Natural killer cell (primary cell): ENCODE data around the gene NMT2. TPM values are rescaled to one million over a fixed set of nuclear protein-coding genes. Genes with fewer than 3 reads are reported as not detected.

Experiments used
- ATAC-seq, 3 donors: fragments of 150-1000 bp in 2 of 3; fragments of 200-7000 bp in 1 of 3; cut with Tn5 transposase; 1 replicate in 1 of 3; 2 replicates in 2 of 3; pipeline ENCODE4 v1.10.0; 2021; ENCODE audit warnings: mild to moderate bottlenecking in 2 of 3, moderate library complexity in 2 of 3
- DNase-seq, 2 donors: peaks; one replicate each; pipeline versions ENCODE4 v3.0.0 to v3.0.0-alpha.2; 2013 to 2021; ENCODE audit warnings: mixed read lengths in 1 of 2
- H3K27ac ChIP-seq: one replicate; pipeline ENCODE4 v1.5.1; 2013; ENCODE audit warnings: mild to moderate bottlenecking, low read length
- H3K27me3 ChIP-seq: one replicate; pipeline ENCODE4 v1.6.1; 2013; ENCODE audit warnings: low read length; ENCODE audit not compliant: control insufficient read depth, insufficient read depth
- H3K36me3 ChIP-seq: one replicate; pipeline ENCODE4 v1.6.1; 2013; ENCODE audit warnings: low read length; ENCODE audit not compliant: control insufficient read depth, insufficient read depth
- H3K4me1 ChIP-seq: one replicate; pipeline ENCODE4 v1.6.1; 2013; ENCODE audit warnings: low read length; ENCODE audit not compliant: control insufficient read depth, insufficient read depth
- H3K4me3 ChIP-seq: one replicate; pipeline ENCODE4 v1.5.1; 2013; ENCODE audit warnings: low read length
- H3K9me3 ChIP-seq: one replicate; pipeline ENCODE4 v1.6.1; 2013; ENCODE audit warnings: low read length; ENCODE audit not compliant: control insufficient read depth, insufficient read depth
- H3K27ac Mint-ChIP-seq, 2 donors: one replicate each; pipeline ENCODE4 v1.8.0; 2022; ENCODE audit warnings: mild to moderate bottlenecking in 2 of 2, mixed read lengths in 2 of 2, moderate library complexity in 1 of 2
- H3K27me3 Mint-ChIP-seq, 2 donors: one replicate each; pipeline ENCODE4 v1.8.0; 2022; ENCODE audit warnings: low read depth in 2 of 2, mixed read lengths in 2 of 2
- H3K36me3 Mint-ChIP-seq: one replicate; pipeline ENCODE4 v1.8.0; 2022; ENCODE audit warnings: mixed read lengths
- H3K4me1 Mint-ChIP-seq, 2 donors: one replicate each; pipeline ENCODE4 v1.8.0; 2022; ENCODE audit warnings: mixed read lengths in 2 of 2
- H3K4me3 Mint-ChIP-seq: one replicate; pipeline ENCODE4 v1.8.0; 2022; ENCODE audit warnings: mild to moderate bottlenecking, moderate library complexity, mixed read lengths
- H3K9me3 Mint-ChIP-seq, 2 donors: one replicate each; pipeline ENCODE4 v1.8.0; 2022; ENCODE audit warnings: mixed read lengths in 2 of 2
- CTCF ChIP-seq: fragments of 200-600 bp; IDR thresholded peaks from one replicate; pipeline ENCODE4 v1.8.0; 2022; ENCODE audit warnings: antibody characterized with exemption
- WGBS: methylation state at CpG from one replicate; pipeline ENCODE4 v1.1.7; 2013; ENCODE audit warnings: missing lambda C conversion rate; ENCODE audit not compliant: insufficient coverage; 5-methylcytosine and 5-hydroxymethylcytosine counted together
- intact Hi-C: fragments of 100-400 bp; cut with micrococcal nuclease; formaldehyde crosslinking; loops from one replicate; pipeline ENCODE4 v1.14.2; 2022
- total RNA-seq, 4 donors: library from RNA; stranded (reverse); fragments of 120-200 nt in 1 of 4; gene quantifications; one replicate each; pipeline versions ENCODE4 v1.2.3 to v1.2.4, GENCODE V29; 2013 to 2022

Gene NMT2
- total RNA-seq, 3 donors from 2014 or later (not counting 1 experiment from before 2014, with no cell fraction given), result 18.9 to 34.9 (median 28.8) TPM

- 59% methylated on average over 8 of the region's 8 CpGs for WGBS
- Mint-ChIP-seq H3K9me3 (no peaks in the 10 kb centered on the region), H3K27me3 (no peaks in the 10 kb centered on the region), H3K27ac (peak overlapping the region; percentile 18 to 27), H3K36me3 (peaks cover 16% of the 10 kb centered on the region), H3K4me1 (peaks cover 6 to 14% of the 10 kb centered on the region in 2 donors), H3K4me3 (no peak overlapping the region)
- peaks cover 4% of the 10 kb centered on the region for H3K4me1 ChIP-seq
- H3K36me3 ChIP-seq, result peaks cover 56% of the 10 kb centered on the region
- H3K4me3 ChIP-seq, result no peak overlapping the region
- ATAC-seq (peak; percentile 91 to 99 (median 98)), DNase-seq (peak; percentile 61 to 84)
- no peak overlapping the region for H3K27ac ChIP-seq
- intact Hi-C loops, result loop anchor here (2.0 to 5.0 kb wide), 2 partner anchors 116 to 609 kb away; no protein-coding TSS in a partner anchor
- H3K27me3 ChIP-seq, result no peaks in the 10 kb centered on the region
- TF ChIP-seq CTCF, result peak; percentile 91
- no peaks in the 10 kb centered on the region for H3K9me3 ChIP-seq
Observed at GRCh38 chr10:15106352-15107013, 62.0 kb downstream of the NMT2 start.

- Mint-ChIP-seq H3K36me3 (peaks cover 9% of the 10 kb centered on the region), H3K27me3 (no peaks in the 10 kb centered on the region), H3K4me1 (peaks cover 17 to 31% of the 10 kb centered on the region in 2 donors), H3K9me3 (no peaks in the 10 kb centered on the region), H3K4me3 (no peak overlapping the region), H3K27ac (peak overlapping the region in 1 of 2 donors; percentile 72)
- intact Hi-C loops, result no loop called here
- Histone ChIP-seq H3K4me3 (no peak overlapping the region), H3K27ac (no peak overlapping the region), H3K27me3 (no peaks in the 10 kb centered on the region), H3K36me3 (peaks cover 42% of the 10 kb centered on the region), H3K4me1 (peaks cover 14% of the 10 kb centered on the region), H3K9me3 (no peaks in the 10 kb centered on the region)
- WGBS, result 94% methylated on average over 9 of the region's 9 CpGs
- no peak for DNase-seq
- TF ChIP-seq CTCF, result no peak
- ATAC-seq, result no peak
Observed at GRCh38 chr10:15103513-15103912, 65.0 kb downstream of the NMT2 start.

- H3K36me3 ChIP-seq, result peaks cover 25% of the 10 kb centered on the region
- H3K27me3 ChIP-seq, result no peaks in the 10 kb centered on the region
- ATAC-seq (no peak), DNase-seq (no peak)
- TF ChIP-seq CTCF, result no peak
- H3K4me1 ChIP-seq, result peaks cover 27% of the 10 kb centered on the region
- peak overlapping the region; percentile 17 to 71 for H3K27ac Mint-ChIP-seq
- H3K9me3 Mint-ChIP-seq, result no peaks in the 10 kb centered on the region
- no peak overlapping the region for H3K27ac ChIP-seq
- peaks cover 9% of the 10 kb centered on the region for H3K36me3 Mint-ChIP-seq
- WGBS, result 97% methylated on average over 4 of the region's 4 CpGs
- H3K4me1 Mint-ChIP-seq, result peaks cover 27 to 45% of the 10 kb centered on the region in 2 donors
- peak overlapping the region; percentile 31 for H3K4me3 Mint-ChIP-seq
- H3K4me3 ChIP-seq, result no peak overlapping the region
- no peaks in the 10 kb centered on the region for H3K27me3 Mint-ChIP-seq
- no peaks in the 10 kb centered on the region for H3K9me3 ChIP-seq
- intact Hi-C loops, result loop anchor here (5.0 kb wide), 1 partner anchor 67 kb away; the partner anchor contains the start of gene NMT2
Observed at GRCh38 chr10:15099886-15100285, 68.6 kb downstream of the NMT2 start.
